A673 (cell line): Measurements from ENCODE around the gene UMODL1. TPM values are rescaled to one million over a fixed set of nuclear protein-coding genes. Genes with fewer than 3 reads are reported as not detected.

Source experiments
- BruUV-seq: library from RNA; stranded (reverse); fragments of 400-500 nt; replicated peaks from 2 replicates; lab custom pipeline; 2021; lab: Mats Ljungman, UMichigan
- CTCF ChIA-PET: fragments of 300-600 bp; sonication (Branson Sonifier 250); formaldehyde crosslinking; loops from one replicate; lab custom pipeline; 2022; ENCODE audit warnings: antibody characterized with exemption; lab: Charles Lee
- POLR2A ChIA-PET: fragments of 300-600 bp; sonication (Branson Sonifier 250); formaldehyde crosslinking; loops from one replicate; lab custom pipeline; 2022; ENCODE audit warnings: antibody characterized with exemption; ENCODE audit not compliant: low non-redundant PET; lab: Charles Lee
- DNase-seq: peaks from one replicate; pipeline ENCODE4 v3.0.0-alpha.2; 2015; ENCODE audit warnings: low spot score
- H3K27ac ChIP-seq: fragments of 200-600 bp; sonication (generic); 2 replicates; pipeline ENCODE4 v1.5.1; 2016; ENCODE audit warnings: mixed run types, low read depth, mild to moderate bottlenecking, mixed read lengths, antibody characterized with exemption, low read length; ENCODE audit not compliant: poor library complexity, severe bottlenecking
- H3K27me3 ChIP-seq: fragments of 200-600 bp; sonication (generic); replicated peaks from 2 replicates; pipeline ENCODE4 v1.6.1; 2017; ENCODE audit warnings: mixed run types, low read depth, mild to moderate bottlenecking, mixed read lengths, antibody characterized with exemption, low read length; ENCODE audit not compliant: insufficient read depth, poor library complexity
- H3K36me3 ChIP-seq: fragments of 200-600 bp; sonication (generic); 2 replicates; pipeline ENCODE4 v1.6.1; 2016; ENCODE audit warnings: mixed run types, mild to moderate bottlenecking, mixed read lengths, antibody characterized with exemption, low read length; ENCODE audit not compliant: insufficient read depth, poor library complexity, severe bottlenecking
- H3K4me1 ChIP-seq: fragments of 200-600 bp; sonication (generic); 2 replicates; pipeline ENCODE4 v1.6.1; 2017; ENCODE audit warnings: mixed run types, mild to moderate bottlenecking, mixed read lengths, antibody characterized with exemption, low read length; ENCODE audit not compliant: insufficient read depth, poor library complexity, severe bottlenecking
- H3K4me3 ChIP-seq: fragments of 200-600 bp; sonication (generic); 2 replicates; pipeline ENCODE4 v1.5.1; 2016; ENCODE audit warnings: low read depth, mixed run types, mild to moderate bottlenecking, mixed read lengths, low read length; ENCODE audit not compliant: poor library complexity, severe bottlenecking
- H3K9me3 ChIP-seq: fragments of 200-600 bp; sonication (generic); 2 replicates; pipeline ENCODE4 v1.6.1; 2016; ENCODE audit warnings: mixed run types, low read depth, mild to moderate bottlenecking, mixed read lengths, antibody characterized with exemption, low read length; ENCODE audit not compliant: poor library complexity, severe bottlenecking
- CTCF ChIP-seq: fragments of 300-800, 200-600 bp; sonication (generic); conservative IDR thresholded peaks from 2 replicates; pipeline ENCODE4 v1.5.1; 2017; ENCODE audit warnings: low read depth, mild to moderate bottlenecking, antibody characterized with exemption, low read length, moderate library complexity, mixed read lengths
- EZH2 ChIP-seq: fragments of 200-600 bp; sonication (generic); IDR thresholded peaks from 2 replicates; pipeline ENCODE4 v1.6.1; 2017; ENCODE audit warnings: borderline replicate concordance, low read depth, mild to moderate bottlenecking, mixed read lengths, antibody characterized with exemption, low read length; ENCODE audit not compliant: poor library complexity, severe bottlenecking
- intact Hi-C: fragments of 100-400 bp; cut with micrococcal nuclease; formaldehyde crosslinking; loops from one replicate; pipeline ENCODE4 v1.10.0; 2022; ENCODE audit not compliant: unreplicated experiment
- total RNA-seq: library from RNA; stranded (reverse); gene quantifications from 2 replicates; pipeline ENCODE4 v1.2.3, GENCODE V29; 2021

The UMODL1 gene
- total RNA-seq, 1 experiment from 2014 or later = not detected

- TF ChIP-seq CTCF = no peak
- no peak for TF ChIP-seq EZH2
- BruUV-seq = no TSS peak
- H3K9me3 ChIP-seq = no peaks in the 10 kb centered on the region
- ChIA-PET POLR2A (no interaction called here), CTCF (no interaction called here)
- no peak for DNase-seq
- H3K4me1 ChIP-seq = peaks cover 7% of the 10 kb centered on the region
- H3K36me3 ChIP-seq = no peaks in the 10 kb centered on the region
- intact Hi-C loops = no loop called here
- H3K27ac ChIP-seq = no peak overlapping the region
- no peak overlapping the region for H3K4me3 ChIP-seq
- H3K27me3 ChIP-seq = no peaks in the 10 kb centered on the region
These were observed 32.2 kb upstream of the UMODL1 start for GRCh38 chr21:42038826-42039425.

GRCh38 chr21:42039470-42039901 is 31.6 kb upstream of the UMODL1 start:
- peaks cover 7% of the 10 kb centered on the region for H3K4me1 ChIP-seq
- ChIA-PET CTCF (no interaction called here), POLR2A (no interaction called here)
- no peak overlapping the region for H3K27ac ChIP-seq
- no peak for DNase-seq
- no peaks in the 10 kb centered on the region for H3K9me3 ChIP-seq
- H3K27me3 ChIP-seq = no peaks in the 10 kb centered on the region
- no peaks in the 10 kb centered on the region for H3K36me3 ChIP-seq
- no TSS peak for BruUV-seq
- no peak overlapping the region for H3K4me3 ChIP-seq
- no peak for TF ChIP-seq CTCF
- TF ChIP-seq EZH2 = no peak
- intact Hi-C loops = no loop called here

GRCh38 chr21:42039911-42040351 is 31.2 kb upstream of the UMODL1 start:
- Histone ChIP-seq H3K27me3 (no peaks in the 10 kb centered on the region), H3K9me3 (no peaks in the 10 kb centered on the region), H3K4me3 (no peak overlapping the region), H3K4me1 (peaks cover 7% of the 10 kb centered on the region), H3K36me3 (no peaks in the 10 kb centered on the region), H3K27ac (no peak overlapping the region)
- intact Hi-C loops = no loop called here
- TF ChIP-seq EZH2 = no peak
- no peak for TF ChIP-seq CTCF
- ChIA-PET CTCF (no interaction called here), POLR2A (no interaction called here)
- DNase-seq = peak; percentile 12
- no TSS peak for BruUV-seq
